Subcutaneous abdominal adipose tissue (tissue), 5 donors: ENCODE measurements around the gene IGSF21.

Experiments used
- H3K27ac ChIP-seq: one replicate; pipeline ENCODE4 v1.7.0; 2013; ENCODE audit warnings: low read depth, mild to moderate bottlenecking, inconsistent platforms, low read length, moderate library complexity
- H3K27me3 ChIP-seq, 5 donors: one replicate each; pipeline ENCODE4 v1.7.0; 2013; ENCODE audit warnings: low read length in 5 of 5, inconsistent platforms in 1 of 5; ENCODE audit not compliant: control insufficient read depth in 5 of 5, insufficient read depth in 4 of 5
- H3K36me3 ChIP-seq, 5 donors: one replicate each; pipeline ENCODE4 v1.7.0; 2013; ENCODE audit warnings: low read length in 5 of 5; ENCODE audit not compliant: control insufficient read depth in 5 of 5, insufficient read depth in 5 of 5
- H3K4me1 ChIP-seq, 5 donors: one replicate each; pipeline ENCODE4 v1.7.0; 2013; ENCODE audit warnings: low read length in 5 of 5, mild to moderate bottlenecking in 3 of 5, moderate library complexity in 1 of 5; ENCODE audit not compliant: control insufficient read depth in 5 of 5, insufficient read depth in 5 of 5
- H3K4me3 ChIP-seq, 5 donors: one replicate each; pipeline ENCODE4 v1.7.0; 2013; ENCODE audit warnings: low read length in 5 of 5, low read depth in 1 of 5
- H3K9ac ChIP-seq, 5 donors: one replicate each; pipeline ENCODE4 v1.7.0; 2013; ENCODE audit warnings: low read length in 5 of 5, mild to moderate bottlenecking in 4 of 5, moderate library complexity in 3 of 5
- H3K9me3 ChIP-seq, 5 donors: one replicate each; pipeline ENCODE4 v1.7.0; 2013; ENCODE audit warnings: low read length in 5 of 5; ENCODE audit not compliant: control insufficient read depth in 5 of 5
- donor health status: healthy.
- donor health status: healthy.
- donor health status: healthy.
- donor health status: healthy.
- donor health status: healthy.

Gene IGSF21

DNA sequence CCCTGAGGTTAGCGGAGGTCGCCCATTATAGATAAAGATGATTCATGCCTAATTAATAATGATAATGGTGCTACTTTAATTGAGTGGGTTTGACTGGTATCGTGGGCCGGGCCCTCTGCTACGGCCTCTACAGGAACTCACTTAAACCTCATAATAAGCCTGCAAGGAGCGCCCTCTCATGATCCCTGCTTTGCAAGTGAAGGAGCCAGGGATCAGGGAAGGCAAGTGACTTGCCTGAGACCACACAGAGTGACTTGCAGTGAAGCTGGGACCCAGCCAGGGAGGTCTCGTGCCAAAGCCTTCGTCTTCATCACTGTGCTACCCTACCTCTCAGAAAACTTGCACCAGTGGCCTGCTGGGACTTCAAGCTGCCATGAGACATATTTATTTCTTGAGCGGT, 206.8 kb downstream of the IGSF21 start:
- Histone ChIP-seq H3K27ac (no peak overlapping the region), H3K4me1 (no peaks in the 10 kb centered on the region), H3K27me3 (peaks cover 0 to 23% (median 11%) of the 10 kb centered on the region in 5 donors)

DNA sequence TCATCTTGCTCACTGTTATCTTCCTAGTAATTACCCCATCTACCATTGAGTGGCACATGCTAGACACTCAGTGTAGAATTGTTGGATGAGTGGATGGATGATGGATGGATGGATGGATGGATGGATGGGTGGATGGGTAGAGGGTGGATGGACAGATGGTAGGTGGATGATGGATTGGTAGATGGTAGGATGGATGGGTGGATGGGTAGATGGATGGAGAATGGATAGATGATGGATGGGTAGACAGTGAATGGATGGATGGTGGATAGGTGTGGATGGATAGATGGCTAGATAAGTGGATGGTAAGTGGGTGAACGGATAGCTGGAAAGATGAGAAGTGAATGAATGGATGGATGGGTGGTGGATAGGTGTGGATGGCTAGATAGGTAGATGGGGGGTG, 207.9 kb downstream of the IGSF21 start:
- no peaks in the 10 kb centered on the region for H3K4me1 ChIP-seq
- peaks cover 0 to 23% (median 9%) of the 10 kb centered on the region in 5 donors for H3K27me3 ChIP-seq
- peaks cover 0 to 9% (median 5%) of the 10 kb centered on the region in 5 donors for H3K9me3 ChIP-seq
- H3K4me3 ChIP-seq = no peak overlapping the region
- no peaks in the 10 kb centered on the region for H3K36me3 ChIP-seq
- H3K27ac ChIP-seq = no peak overlapping the region
- no peak overlapping the region for H3K9ac ChIP-seq

More for the DNA sequence above, 206.8 kb downstream of the IGSF21 start:
- Histone ChIP-seq H3K4me3 (no peak overlapping the region), H3K9ac (no peak overlapping the region), H3K36me3 (no peaks in the 10 kb centered on the region), H3K9me3 (peaks cover 0 to 9% (median 5%) of the 10 kb centered on the region in 5 donors)

DNA sequence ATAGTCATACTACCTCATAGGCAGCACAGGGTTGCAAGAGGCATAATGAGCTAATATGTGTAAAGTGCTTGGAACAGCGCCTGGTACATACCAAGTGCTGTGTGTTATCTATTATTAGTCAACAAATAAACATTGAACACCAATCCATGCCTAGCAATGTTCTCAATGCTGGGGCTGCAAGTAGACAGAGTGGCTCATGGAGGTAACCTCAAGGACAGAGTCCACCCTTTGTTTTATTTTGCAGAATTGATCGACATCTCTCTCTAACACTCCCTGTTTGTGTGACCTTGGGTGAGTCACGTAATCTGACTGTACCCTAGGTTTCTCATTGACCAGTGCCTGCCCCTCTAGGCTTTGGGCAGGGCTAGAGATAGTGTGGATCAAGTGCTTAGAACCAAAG, 209.2 kb downstream of the IGSF21 start:
- no peaks in the 10 kb centered on the region for H3K36me3 ChIP-seq
- H3K27me3 ChIP-seq = peaks cover 0 to 20% (median 10%) of the 10 kb centered on the region in 5 donors
- no peak overlapping the region for H3K27ac ChIP-seq
- H3K9ac ChIP-seq = no peak overlapping the region
- H3K4me1 ChIP-seq = no peaks in the 10 kb centered on the region
- H3K4me3 ChIP-seq = no peak overlapping the region
- H3K9me3 ChIP-seq = peaks cover 0 to 9% (median 5%) of the 10 kb centered on the region in 5 donors

DNA sequence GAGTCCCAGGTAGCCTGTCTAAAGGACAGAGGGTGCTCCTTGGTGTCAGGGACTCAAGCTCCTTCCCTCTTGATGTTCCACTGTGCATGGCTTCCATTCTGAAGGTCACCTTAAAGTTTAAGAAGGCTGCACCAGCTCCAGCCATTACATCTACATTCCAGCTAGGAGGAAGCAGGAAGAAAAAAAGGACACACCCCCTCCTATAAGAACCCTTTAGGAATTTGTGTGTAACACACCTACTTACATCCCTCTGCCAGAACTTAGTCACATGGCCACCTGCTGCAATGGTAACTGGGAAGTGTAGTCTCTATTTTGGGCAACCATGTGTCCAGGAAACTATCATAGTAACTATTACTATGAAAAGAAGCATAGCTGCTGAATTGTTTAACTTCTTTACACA, 211.5 kb downstream of the IGSF21 start:
- Histone ChIP-seq H3K9ac (no peak overlapping the region), H3K4me1 (no peaks in the 10 kb centered on the region), H3K27ac (no peak overlapping the region), H3K9me3 (peaks cover 0 to 9% (median 4%) of the 10 kb centered on the region in 5 donors), H3K4me3 (no peak overlapping the region), H3K36me3 (no peaks in the 10 kb centered on the region), H3K27me3 (peaks cover 0 to 19% (median 9%) of the 10 kb centered on the region in 5 donors)

DNA sequence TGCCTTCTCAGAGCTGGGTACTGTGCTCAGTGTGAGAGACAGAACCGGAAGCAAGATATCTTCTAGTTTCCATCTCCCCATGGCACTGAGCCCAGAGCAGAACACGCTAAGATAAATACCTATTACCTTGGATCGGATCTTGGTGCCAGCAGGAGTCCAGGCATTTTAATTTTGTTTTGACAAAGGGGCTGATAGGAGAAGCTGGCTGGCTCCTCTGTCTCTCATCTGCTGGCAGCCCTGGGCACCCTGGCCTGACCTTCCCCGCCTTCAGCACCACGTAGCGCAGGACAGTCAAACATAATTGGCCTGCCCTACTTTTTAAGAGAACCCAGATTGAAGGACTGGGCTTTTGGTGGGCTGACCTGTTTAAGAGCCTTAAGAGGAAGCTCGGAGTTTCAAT, 212.5 kb downstream of the IGSF21 start:
- no peaks in the 10 kb centered on the region for H3K36me3 ChIP-seq
- H3K27ac ChIP-seq = no peak overlapping the region
- peaks cover 0 to 9% (median 4%) of the 10 kb centered on the region in 5 donors for H3K9me3 ChIP-seq
- H3K9ac ChIP-seq = no peak overlapping the region
- no peak overlapping the region for H3K4me3 ChIP-seq
- H3K27me3 ChIP-seq = peaks cover 0 to 15% (median 9%) of the 10 kb centered on the region in 5 donors
- no peaks in the 10 kb centered on the region for H3K4me1 ChIP-seq

DNA sequence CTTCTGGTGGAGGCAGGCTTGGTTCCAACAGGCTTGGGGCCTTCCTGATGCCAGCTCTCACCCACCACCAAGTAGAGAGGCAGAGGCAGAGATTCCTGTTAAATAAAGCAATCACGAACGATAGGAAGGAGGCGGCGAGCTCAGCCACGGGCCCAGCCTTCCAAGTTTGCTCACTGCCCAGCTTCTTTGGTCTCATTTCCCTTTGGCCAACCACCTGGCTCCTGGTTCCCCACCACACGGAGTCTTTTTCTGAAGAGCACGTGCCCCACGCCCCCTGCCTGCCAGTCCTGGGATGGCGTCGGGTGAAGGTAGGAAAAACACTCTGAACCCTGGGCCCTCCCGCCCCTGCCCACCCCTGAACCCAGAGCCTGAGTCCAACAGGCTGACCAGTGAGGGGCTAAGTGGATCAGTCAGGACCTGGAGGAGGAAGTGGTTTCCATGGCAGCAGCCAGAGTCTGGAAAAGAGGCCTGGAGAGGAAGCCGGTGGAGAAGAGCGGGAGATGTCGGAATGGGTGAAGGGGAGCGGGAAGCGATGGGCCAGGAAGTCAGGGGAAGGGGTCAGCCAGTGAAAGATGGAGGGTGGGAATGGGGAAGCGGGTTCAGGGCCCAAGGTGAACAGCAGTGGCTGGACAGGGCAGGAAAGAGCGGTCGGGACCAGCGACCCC, 214.9 kb downstream of the IGSF21 start:
- Histone ChIP-seq H3K36me3 (no peaks in the 10 kb centered on the region), H3K4me3 (no peak overlapping the region), H3K9me3 (peaks cover 0 to 9% (median 4%) of the 10 kb centered on the region in 5 donors), H3K27ac (no peak overlapping the region), H3K27me3 (peaks cover 0 to 14% (median 3%) of the 10 kb centered on the region in 5 donors), H3K9ac (no peak overlapping the region), H3K4me1 (no peaks in the 10 kb centered on the region)

DNA sequence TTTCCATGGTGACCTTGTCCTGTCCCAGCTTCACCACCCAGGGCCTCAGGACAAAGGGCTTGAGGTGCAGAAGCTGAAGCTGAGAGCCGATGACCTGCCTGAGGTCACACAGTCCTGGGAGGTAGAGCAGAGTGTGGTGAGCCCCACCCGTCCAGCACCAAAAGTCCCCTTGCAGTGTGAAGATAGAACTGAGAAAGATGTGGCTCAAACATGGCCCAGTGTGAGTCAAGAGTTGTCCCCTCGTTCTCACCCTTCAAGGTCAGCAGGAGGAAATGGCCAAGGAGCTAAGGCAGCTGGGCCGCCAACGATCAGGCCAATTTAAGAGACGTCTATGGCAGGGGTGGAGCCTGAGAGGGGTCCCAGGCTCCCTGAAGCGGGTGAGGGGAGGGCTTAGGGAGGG, 215.7 kb downstream of the IGSF21 start:
- no peaks in the 10 kb centered on the region for H3K4me1 ChIP-seq
- H3K36me3 ChIP-seq = no peaks in the 10 kb centered on the region
- H3K9ac ChIP-seq = no peak overlapping the region
- peaks cover 0 to 9% (median 4%) of the 10 kb centered on the region in 5 donors for H3K9me3 ChIP-seq
- H3K4me3 ChIP-seq = no peak overlapping the region
- no peak overlapping the region for H3K27ac ChIP-seq
- peaks cover 0 to 11% (median 3%) of the 10 kb centered on the region in 5 donors for H3K27me3 ChIP-seq

DNA sequence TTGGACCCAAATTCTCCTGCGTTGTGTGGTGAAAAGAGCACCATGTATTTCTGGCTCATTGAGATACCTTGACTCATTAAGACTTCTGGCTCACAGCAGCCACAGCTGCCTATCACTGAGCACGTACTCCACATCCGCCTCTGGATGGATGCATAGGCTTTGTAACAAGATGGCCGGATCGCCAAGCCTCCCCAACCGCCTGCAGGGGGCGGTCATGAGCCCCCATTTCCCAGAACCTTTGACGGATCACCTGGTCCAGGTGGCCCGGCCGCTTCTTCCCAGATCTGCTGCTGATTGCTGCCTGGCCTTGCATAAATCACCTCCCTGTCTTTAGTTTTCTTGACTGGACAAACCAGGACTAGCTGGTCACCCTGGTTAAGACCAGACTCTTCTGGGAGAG, 216.6 kb downstream of the IGSF21 start:
- Histone ChIP-seq H3K9ac (no peak overlapping the region), H3K4me3 (no peak overlapping the region), H3K36me3 (no peaks in the 10 kb centered on the region), H3K4me1 (no peaks in the 10 kb centered on the region), H3K27me3 (peaks cover 0 to 11% (median 3%) of the 10 kb centered on the region in 5 donors), H3K27ac (no peak overlapping the region), H3K9me3 (peaks cover 0 to under 1% (median 0%) of the 10 kb centered on the region in 5 donors)

DNA sequence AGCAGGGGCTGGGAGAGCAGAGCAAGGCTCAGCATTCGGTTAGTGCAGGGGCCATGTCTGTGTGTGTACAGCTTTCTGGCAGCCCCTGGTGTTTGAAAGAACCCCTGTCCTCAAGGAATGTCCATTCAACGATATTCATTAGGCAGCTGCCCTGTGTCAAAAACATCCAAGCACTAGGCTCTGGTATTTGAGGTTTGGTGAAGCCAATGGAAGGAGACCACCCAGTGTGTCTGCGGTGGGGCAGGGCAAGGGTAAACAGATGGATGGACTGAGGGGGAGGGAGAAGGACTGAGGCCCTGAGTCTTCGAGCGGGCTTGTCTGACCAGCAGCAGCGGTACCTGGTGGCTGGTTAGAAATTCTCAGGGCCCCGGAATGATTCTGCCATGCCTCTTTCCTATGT, 217.5 kb downstream of the IGSF21 start:
- Histone ChIP-seq H3K4me1 (no peaks in the 10 kb centered on the region), H3K27ac (no peak overlapping the region), H3K27me3 (peaks cover 0 to 11% (median 6%) of the 10 kb centered on the region in 5 donors), H3K4me3 (no peak overlapping the region), H3K9me3 (no peaks in the 10 kb centered on the region), H3K9ac (no peak overlapping the region), H3K36me3 (no peaks in the 10 kb centered on the region)

DNA sequence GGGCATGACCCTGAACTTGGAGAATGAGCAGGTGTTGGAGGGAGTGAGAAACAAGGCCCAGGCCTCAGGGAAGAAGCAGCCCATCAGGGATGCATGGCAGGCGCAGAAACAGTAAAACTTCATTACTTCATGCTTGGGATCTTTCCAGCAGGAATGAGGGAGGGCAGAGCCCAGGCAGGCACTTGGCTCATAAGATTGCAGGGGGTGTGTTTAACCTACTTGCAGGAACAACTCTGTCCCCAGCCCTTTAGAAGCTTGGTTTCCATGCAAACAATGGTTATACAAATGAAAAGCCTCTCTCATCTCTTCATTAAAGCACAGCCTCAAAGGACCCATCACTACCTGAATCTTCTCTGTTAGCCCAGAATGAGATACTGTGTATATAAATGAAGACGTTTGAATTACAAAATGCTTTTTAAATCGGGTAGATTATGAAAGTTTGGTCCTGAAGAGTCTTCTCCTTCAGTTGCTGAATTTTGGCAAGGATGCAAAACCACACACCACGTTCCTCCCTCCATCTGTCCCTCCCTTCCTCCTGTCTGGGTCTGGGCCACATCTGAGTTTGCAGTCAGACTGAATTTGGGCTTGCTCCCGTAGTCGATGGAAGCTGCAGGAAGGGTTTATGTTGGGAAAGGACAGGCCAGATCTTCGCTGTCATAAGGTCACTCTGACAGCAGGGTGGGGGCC, 218.8 kb downstream of the IGSF21 start:
- Histone ChIP-seq H3K9me3 (no peaks in the 10 kb centered on the region), H3K27ac (no peak overlapping the region), H3K4me1 (no peaks in the 10 kb centered on the region), H3K9ac (no peak overlapping the region), H3K4me3 (no peak overlapping the region), H3K36me3 (no peaks in the 10 kb centered on the region), H3K27me3 (peaks cover 0 to 11% (median 6%) of the 10 kb centered on the region in 5 donors)
